ENCODE measurements around the gene CEMIP.

DNA sequence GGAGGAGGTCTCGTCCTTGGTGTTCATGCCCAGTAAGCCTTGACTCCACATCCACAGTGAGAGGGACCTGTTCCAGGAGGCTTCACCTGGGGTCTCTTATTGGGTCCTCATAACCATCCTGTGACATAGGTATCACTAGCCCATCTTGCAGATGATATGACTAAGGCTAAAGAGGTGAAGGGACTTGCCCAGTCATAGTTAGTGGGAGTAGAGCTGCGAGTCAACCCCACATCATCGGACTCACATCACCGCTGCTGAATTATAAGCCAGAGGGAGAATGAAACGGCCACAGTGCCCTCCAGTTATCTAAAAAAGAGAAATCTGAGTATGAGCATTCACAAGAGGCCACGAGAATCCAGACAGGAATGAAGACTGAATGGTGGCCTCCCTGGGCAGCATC is 144.5 kb downstream of the CEMIP start:
- TF ChIP-seq CTCF (IDR thresholded peaks at IDR 0.05) = no peak
- TF ChIP-seq POLR2A (IDR thresholded peaks at IDR 0.05) = no peak
